ENCODE measurements around the gene HS3ST5.

The HS3ST5 gene

GRCh38 chr6:114272582-114272981 is 70.2 kb downstream of the HS3ST5 start:
- H3K27ac ChIP-seq (ENCODE audit: low read length), result no peak overlapping the region
- H3K4me1 ChIP-seq (ENCODE audit: low read length), result peaks cover 9% of the 10 kb centered on the region
- no peak overlapping the region for H3K9ac ChIP-seq (ENCODE audit: low read length)
- no peaks in the 10 kb centered on the region for H4K20me1 ChIP-seq (ENCODE audit: insufficient read depth, low read length)
- H3K79me2 ChIP-seq (ENCODE audit: low read length), result no peaks in the 10 kb centered on the region
- H3K36me3 ChIP-seq (replicated peaks; ENCODE audit: low read depth, low read length), result no peaks in the 10 kb centered on the region
- H3K27me3 ChIP-seq (ENCODE audit: low read depth, low read length), result no peaks in the 10 kb centered on the region
- no peak overlapping the region for H2AFZ ChIP-seq (ENCODE audit: low read depth, low read length)
- H3K4me3 ChIP-seq (ENCODE audit: low read length), result no peak overlapping the region
- no peaks in the 10 kb centered on the region for H3K9me3 ChIP-seq (ENCODE audit: insufficient read depth, low read length)
- H3K4me2 ChIP-seq (ENCODE audit: low read length), result no peak overlapping the region
- no peak for TF ChIP-seq CTCF (IDR thresholded peaks at IDR 0.05; ENCODE audit: low read depth, low read length)

- Histone ChIP-seq H3K27ac (ENCODE audit: low read length) (no peak overlapping the region), H4K20me1 (ENCODE audit: insufficient read depth, low read length) (no peaks in the 10 kb centered on the region), H3K9me3 (ENCODE audit: insufficient read depth, low read length) (no peaks in the 10 kb centered on the region), H3K9ac (ENCODE audit: low read length) (no peak overlapping the region), H3K4me3 (ENCODE audit: low read length) (no peak overlapping the region), H3K79me2 (ENCODE audit: low read length) (no peaks in the 10 kb centered on the region), H3K27me3 (ENCODE audit: low read depth, low read length) (no peaks in the 10 kb centered on the region), H3K4me1 (ENCODE audit: low read length) (peaks cover 12% of the 10 kb centered on the region), H2AFZ (ENCODE audit: low read depth, low read length) (no peak overlapping the region), H3K36me3 (replicated peaks; ENCODE audit: low read depth, low read length) (no peaks in the 10 kb centered on the region), H3K4me2 (ENCODE audit: low read length) (no peak overlapping the region)
- TF ChIP-seq EZH2phosphoT487 (IDR thresholded peaks at IDR 0.05; ENCODE audit: low read depth) (no peak), CTCF (IDR thresholded peaks at IDR 0.05; ENCODE audit: low read depth, low read length) (no peak)
Measured at GRCh38 chr6:114271405-114271804, 71.4 kb downstream of the HS3ST5 start.

- no peaks in the 10 kb centered on the region for H3K36me3 ChIP-seq (replicated peaks; ENCODE audit: low read depth, low read length)
- H3K4me1 ChIP-seq (ENCODE audit: low read length), result peaks cover 12% of the 10 kb centered on the region
- H3K4me3 ChIP-seq (ENCODE audit: low read length), result no peak overlapping the region
- H3K27me3 ChIP-seq (ENCODE audit: low read depth, low read length), result no peaks in the 10 kb centered on the region
- H2AFZ ChIP-seq (ENCODE audit: low read depth, low read length), result no peak overlapping the region
- H3K4me2 ChIP-seq (ENCODE audit: low read length), result no peak overlapping the region
- TF ChIP-seq CTCF (IDR thresholded peaks at IDR 0.05; ENCODE audit: low read depth, low read length) (no peak), EZH2phosphoT487 (IDR thresholded peaks at IDR 0.05; ENCODE audit: low read depth) (no peak)
- H4K20me1 ChIP-seq (ENCODE audit: insufficient read depth, low read length), result no peaks in the 10 kb centered on the region
- no peaks in the 10 kb centered on the region for H3K79me2 ChIP-seq (ENCODE audit: low read length)
- no peaks in the 10 kb centered on the region for H3K9me3 ChIP-seq (ENCODE audit: insufficient read depth, low read length)
- no peak overlapping the region for H3K27ac ChIP-seq (ENCODE audit: low read length)
- H3K9ac ChIP-seq (ENCODE audit: low read length), result no peak overlapping the region
Measured at GRCh38 chr6:114267897-114268296, 74.9 kb downstream of the HS3ST5 start.

- H3K4me1 ChIP-seq (ENCODE audit: low read length), result no peaks in the 10 kb centered on the region
- TF ChIP-seq CTCF (IDR thresholded peaks at IDR 0.05; ENCODE audit: low read depth, low read length) (no peak), EZH2phosphoT487 (IDR thresholded peaks at IDR 0.05; ENCODE audit: low read depth) (no peak)
- H3K27ac ChIP-seq (ENCODE audit: low read length), result no peak overlapping the region
- no peak overlapping the region for H2AFZ ChIP-seq (ENCODE audit: low read depth, low read length)
- no peaks in the 10 kb centered on the region for H4K20me1 ChIP-seq (ENCODE audit: insufficient read depth, low read length)
- H3K9ac ChIP-seq (ENCODE audit: low read length), result no peak overlapping the region
- H3K9me3 ChIP-seq (ENCODE audit: insufficient read depth, low read length), result no peaks in the 10 kb centered on the region
- H3K4me3 ChIP-seq (ENCODE audit: low read length), result no peak overlapping the region
- no peaks in the 10 kb centered on the region for H3K27me3 ChIP-seq (ENCODE audit: low read depth, low read length)
- H3K36me3 ChIP-seq (replicated peaks; ENCODE audit: low read depth, low read length), result no peaks in the 10 kb centered on the region
- no peaks in the 10 kb centered on the region for H3K79me2 ChIP-seq (ENCODE audit: low read length)
- H3K4me2 ChIP-seq (ENCODE audit: low read length), result no peak overlapping the region
Measured at GRCh38 chr6:114260810-114261209, 82.0 kb downstream of the HS3ST5 start.

Measured in OCI-LY3 (cell line).